RWPE1 (cell line): ENCODE measurements around the gene CDK16.

Experiments
- CTCF ChIA-PET: fragments of 350-600 bp; sonication (Branson Sonifier 250); formaldehyde crosslinking; extraction: SDS; loops from one replicate; lab custom pipeline; 2021; lab: Yijun Ruan, JAX
- POLR2A ChIA-PET: fragments of 400-600 bp; formaldehyde crosslinking; extraction: SDS; loops from one replicate; lab custom pipeline; 2020; ENCODE audit warnings: antibody characterized with exemption; ENCODE audit not compliant: low non-redundant PET; lab: Yijun Ruan, JAX
- DNase-seq: peaks from one replicate; pipeline ENCODE4 v3.0.0; 2012; ENCODE audit warnings: low spot score
- H3K27ac ChIP-seq: fragments of 450-650 bp; 2 replicates; pipeline ENCODE4 v1.5.1; 2017
- TF ChIP-seq, protein P1 (sequence below): fragments of 450-650 bp; conservative IDR thresholded peaks from 2 replicates; pipeline ENCODE4 v1.5.1; 2017; ENCODE audit warnings: low read depth, mild to moderate bottlenecking

CDK16 gene

GRCh38 chrX:47200385-47201150, 17.9 kb upstream of the CDK16 start:
- POLR2A ChIA-PET: no interaction called here
- no peak for DNase-seq
- CTCF ChIA-PET: no interaction called here
- peak overlapping the region; percentile 68 for H3K27ac ChIP-seq
- TF ChIP-seq, protein P1, sequence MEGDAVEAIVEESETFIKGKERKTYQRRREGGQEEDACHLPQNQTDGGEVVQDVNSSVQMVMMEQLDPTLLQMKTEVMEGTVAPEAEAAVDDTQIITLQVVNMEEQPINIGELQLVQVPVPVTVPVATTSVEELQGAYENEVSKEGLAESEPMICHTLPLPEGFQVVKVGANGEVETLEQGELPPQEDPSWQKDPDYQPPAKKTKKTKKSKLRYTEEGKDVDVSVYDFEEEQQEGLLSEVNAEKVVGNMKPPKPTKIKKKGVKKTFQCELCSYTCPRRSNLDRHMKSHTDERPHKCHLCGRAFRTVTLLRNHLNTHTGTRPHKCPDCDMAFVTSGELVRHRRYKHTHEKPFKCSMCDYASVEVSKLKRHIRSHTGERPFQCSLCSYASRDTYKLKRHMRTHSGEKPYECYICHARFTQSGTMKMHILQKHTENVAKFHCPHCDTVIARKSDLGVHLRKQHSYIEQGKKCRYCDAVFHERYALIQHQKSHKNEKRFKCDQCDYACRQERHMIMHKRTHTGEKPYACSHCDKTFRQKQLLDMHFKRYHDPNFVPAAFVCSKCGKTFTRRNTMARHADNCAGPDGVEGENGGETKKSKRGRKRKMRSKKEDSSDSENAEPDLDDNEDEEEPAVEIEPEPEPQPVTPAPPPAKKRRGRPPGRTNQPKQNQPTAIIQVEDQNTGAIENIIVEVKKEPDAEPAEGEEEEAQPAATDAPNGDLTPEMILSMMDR: no peak

DNA sequence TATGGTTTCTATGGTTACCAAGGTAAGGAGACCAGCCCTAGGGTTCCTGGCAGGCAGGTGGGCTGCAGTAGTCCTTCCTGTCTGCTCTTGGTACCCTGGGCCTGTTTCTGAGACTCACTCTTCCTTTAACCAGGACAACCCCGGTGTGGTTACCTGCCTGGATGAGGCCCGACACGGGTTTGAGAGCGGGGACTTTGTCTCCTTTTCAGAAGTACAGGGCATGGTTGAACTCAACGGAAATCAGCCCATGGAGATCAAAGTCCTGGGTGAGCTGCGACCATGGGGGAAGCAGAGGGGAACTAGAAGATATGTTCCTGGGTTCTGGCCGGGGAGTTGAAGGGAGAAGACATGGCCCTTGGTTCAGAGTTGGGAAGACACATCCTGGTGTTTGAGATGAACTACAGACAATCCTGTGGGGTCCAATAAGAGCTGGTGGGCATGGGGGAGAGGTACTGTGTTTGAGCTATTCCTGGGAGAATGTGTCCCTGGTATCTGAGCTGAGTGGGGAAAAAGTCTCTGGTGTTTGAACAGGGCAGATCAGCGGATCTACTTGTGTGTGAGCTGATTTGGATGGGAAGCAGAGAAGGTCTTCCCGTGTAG, 17.0 kb upstream of the CDK16 start:
- POLR2A ChIA-PET: interaction anchor here (0.5 kb wide), 1 partner anchor 1801 kb away, joined by 4 read pairs; the partner anchor contains the start of gene GRIPAP1
- H3K27ac ChIP-seq: peak overlapping the region; percentile 68
- no peak for DNase-seq
- TF ChIP-seq, protein P1: no peak
- CTCF ChIA-PET: no interaction called here

- no peak for DNase-seq
- POLR2A ChIA-PET: no interaction called here
- CTCF ChIA-PET: no interaction called here
- H3K27ac ChIP-seq: no peak overlapping the region
- TF ChIP-seq, protein P1: no peak
Observed at GRCh38 chrX:47202316-47202715, 16.2 kb upstream of the CDK16 start.

DNA sequence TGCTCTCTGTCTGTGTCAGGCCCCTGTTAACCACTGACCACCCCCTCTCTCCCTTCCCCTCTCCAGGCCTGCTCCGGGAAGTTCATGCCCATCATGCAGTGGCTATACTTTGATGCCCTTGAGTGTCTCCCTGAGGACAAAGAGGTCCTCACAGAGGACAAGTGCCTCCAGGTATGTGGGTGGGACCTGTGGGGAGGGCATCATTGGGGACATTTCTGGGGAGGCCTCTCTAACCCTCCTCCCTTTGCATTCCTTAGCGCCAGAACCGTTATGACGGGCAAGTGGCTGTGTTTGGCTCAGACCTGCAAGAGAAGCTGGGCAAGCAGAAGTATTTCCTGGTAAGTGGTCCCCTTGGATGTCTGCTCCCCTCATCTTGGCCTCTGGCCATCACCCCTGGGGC, 15.6 kb upstream of the CDK16 start:
- ChIA-PET POLR2A (no interaction called here), CTCF (no interaction called here)
- no peak overlapping the region for H3K27ac ChIP-seq
- TF ChIP-seq, protein P1: no peak
- DNase-seq: no peak

DNA sequence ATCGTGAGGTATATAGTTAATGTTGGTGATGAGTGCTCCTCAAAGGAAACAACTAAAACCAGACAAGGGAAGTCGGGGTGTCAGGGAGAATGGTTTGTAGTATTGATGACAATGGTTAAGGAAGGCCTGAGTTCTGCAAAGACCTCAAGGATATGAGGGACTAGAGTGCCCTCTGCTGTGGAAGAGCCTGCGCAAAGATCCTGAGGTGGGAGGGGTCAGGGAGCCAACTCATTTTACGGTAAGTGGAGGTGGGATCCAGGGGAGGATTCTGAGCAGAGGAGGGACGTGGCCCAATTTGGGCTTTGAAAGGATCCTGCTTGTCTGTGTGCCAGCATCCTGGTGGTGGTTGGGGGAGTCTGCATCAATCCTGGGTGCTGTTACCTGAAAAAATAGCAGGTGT, 13.5 kb upstream of the CDK16 start:
- DNase-seq: no peak
- CTCF ChIA-PET: no interaction called here
- TF ChIP-seq, protein P1: no peak
- H3K27ac ChIP-seq: no peak overlapping the region; the same call in 1 of the 2 replicates
- POLR2A ChIA-PET: no interaction called here

DNA sequence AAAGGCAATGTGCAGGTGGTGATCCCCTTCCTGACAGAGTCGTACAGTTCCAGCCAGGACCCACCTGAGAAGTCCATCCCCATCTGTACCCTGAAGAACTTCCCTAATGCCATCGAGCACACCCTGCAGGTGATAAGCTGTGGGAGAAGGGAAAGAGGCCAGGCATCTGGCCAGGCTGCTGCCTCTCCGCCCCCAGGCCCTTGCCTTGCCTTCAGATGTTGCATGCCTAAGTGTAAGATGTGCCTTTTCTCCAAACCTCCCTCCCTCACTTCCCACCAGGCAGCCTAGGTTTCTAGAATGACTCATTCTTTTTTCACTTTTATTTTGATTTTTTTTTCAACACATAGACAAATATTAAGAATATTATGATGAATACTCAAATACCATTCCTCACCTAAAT, 12.2 kb upstream of the CDK16 start:
- H3K27ac ChIP-seq: peak overlapping the region; percentile 26; the same call in 1 of the 2 replicates
- CTCF ChIA-PET: no interaction called here
- POLR2A ChIA-PET: no interaction called here
- TF ChIP-seq, protein P1: no peak
- no peak for DNase-seq
